GM18505 (cell line): ENCODE results near the gene TBP.

Experiments
- ATAC-seq: cut with Tn5 transposase; IDR thresholded peaks from one replicate; pipeline ENCODE4 v1.9.1; 2021; ENCODE audit not compliant: unreplicated experiment
- POLR2A ChIP-seq: IDR thresholded peaks from 4 replicates; pipeline ENCODE4 v1.6.1; 2011; ENCODE audit warnings: borderline replicate concordance; ENCODE audit not compliant: insufficient read depth, insufficient read length; ENCODE audit errors: extremely low read depth

The TBP gene

DNA sequence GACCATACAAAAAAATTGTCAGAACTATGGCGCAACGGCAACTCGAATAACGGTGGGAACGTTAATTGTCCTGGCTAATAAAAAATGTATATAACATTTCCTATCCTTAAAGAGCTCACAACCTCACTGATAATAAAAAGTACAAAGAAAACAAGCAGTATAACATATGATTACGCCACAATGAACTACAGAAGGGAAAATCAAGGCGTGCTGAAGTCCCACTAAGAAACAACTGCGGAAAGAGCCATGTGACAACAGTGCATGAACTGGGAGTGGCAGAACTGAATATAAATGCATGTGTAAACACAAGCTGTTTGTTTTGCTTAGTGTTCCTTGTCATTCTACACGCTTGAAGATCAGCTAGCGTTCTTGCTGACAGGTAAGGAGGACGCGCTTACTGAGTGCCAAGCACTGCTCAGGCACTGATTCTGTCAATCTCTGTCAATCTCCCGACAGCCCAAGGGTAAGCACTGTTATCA is 596 bp upstream of the TBP start:
- TF ChIP-seq POLR2A, result no peak
- ATAC-seq, result peak; percentile 33

DNA sequence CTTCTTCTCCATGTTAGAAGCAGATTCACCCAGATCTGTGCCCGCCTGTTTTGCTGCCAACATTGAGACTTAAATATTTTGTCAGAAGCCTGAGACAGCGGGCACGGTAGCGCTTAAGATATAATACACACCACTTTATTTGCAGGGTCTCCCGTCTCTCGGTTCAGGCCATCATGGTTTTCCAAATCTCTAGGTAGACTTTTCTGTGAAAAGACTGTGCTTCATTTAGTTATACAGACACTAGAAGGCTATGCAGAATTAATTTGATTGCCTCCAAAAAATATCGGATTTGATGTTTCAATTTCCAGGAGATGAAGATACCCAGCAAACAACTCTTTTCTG is 598 bp downstream of the TBP start:
- TF ChIP-seq POLR2A, result no peak

DNA sequence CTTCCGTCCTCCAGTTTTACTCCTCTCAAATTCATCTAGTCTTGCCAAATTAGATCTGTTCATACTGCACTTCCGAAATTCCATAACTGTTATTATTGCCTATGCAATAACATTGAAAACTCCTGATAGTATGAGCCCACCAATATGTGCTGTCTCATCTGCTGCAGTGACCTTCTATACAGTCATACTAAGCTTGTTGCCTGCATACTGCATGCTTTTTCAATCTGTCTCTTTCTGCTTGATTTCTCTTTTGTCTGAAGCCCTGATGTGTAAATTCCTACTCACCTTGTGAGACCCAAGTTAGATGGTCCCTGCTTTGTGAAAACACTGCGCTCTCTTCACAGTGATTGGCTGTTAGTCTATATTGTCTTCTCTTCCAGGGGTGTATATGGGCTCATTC is 1.1 kb downstream of the TBP start:
- ATAC-seq, result no peak
- TF ChIP-seq POLR2A, result no peak

More for the DNA sequence above, 598 bp downstream of the TBP start:
- ATAC-seq, result no peak

DNA sequence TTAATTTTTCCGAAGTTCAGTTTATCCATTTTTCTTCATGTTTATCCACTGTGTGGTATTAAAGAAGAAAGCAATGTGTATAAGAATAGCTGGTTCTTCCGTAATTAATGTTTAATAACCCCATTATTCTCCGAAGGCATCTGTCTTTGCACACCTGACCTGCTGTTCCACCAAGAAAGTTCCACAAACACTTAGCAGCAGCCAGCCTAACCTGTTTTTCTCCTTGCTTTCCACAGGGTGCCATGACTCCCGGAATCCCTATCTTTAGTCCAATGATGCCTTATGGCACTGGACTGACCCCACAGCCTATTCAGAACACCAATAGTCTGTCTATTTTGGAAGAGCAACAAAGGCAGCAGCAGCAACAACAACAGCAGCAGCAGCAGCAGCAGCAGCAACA is 7.4 kb downstream of the TBP start:
- no peak for TF ChIP-seq POLR2A
- no peak for ATAC-seq

DNA sequence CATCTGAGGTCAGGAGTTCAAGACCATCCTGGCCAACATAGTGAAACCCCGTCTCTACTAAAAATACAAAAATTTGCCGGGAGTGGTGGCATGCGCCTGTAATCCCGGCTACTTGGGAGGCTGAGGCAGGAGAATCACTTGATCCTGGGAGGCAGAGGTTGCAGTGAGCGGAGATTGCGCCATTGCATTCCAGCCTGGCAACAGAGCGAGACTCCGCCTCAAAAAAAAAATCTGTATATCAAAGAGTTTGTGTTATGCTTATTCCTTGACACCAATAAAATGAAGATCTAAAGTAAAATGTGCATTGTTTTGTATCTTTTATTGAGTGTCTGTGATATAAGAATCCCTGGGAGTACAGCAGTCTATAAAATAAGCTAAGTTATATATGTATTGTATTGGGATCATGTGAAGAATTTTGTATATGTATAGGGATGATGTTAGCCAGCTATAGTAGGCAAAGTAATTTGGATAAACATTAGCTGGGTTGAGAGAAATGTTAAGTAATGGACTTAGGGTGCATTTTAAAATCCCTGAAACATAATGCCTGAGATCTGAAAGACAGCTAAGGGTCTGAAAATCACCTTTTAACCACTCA is 10.9 kb downstream of the TBP start:
- TF ChIP-seq POLR2A, result no peak
- no peak for ATAC-seq

DNA sequence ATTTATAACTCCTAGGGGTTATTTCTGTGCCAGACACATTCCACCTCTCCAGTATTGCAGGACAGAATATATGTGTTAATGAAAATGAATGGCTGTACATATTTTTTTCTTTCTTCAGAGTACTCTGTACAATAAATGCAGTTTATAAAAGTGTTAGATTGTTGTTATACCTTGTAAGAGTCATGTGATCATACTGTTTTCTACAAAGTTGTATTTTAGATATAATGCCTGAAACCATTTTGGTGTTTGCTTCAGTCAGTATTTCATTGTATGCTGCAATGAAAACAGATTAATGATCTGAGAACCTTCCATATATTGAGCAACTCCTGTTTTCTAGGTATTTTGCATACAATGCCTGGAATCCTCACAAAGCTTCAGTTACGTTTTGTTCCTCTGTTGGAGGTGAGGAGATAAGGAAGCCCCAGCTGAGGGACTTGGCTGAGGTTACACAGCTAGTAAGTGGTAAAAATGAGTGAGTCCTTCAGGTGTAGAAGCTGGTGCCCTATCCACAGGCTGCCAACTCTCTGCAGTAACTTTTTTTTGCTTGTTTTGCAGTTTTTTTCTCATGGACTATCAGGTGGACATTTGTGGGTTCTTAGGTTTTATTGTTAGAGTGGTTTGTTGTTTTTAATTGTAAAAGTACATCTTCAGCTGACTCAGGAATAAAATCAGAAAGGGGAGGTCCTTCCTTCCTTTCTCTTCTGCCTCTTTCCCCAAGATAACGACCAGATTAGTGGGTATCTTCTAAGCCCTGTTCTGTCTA is 18.7 kb downstream of the TBP start:
- no peak for TF ChIP-seq POLR2A
- no peak for ATAC-seq

DNA sequence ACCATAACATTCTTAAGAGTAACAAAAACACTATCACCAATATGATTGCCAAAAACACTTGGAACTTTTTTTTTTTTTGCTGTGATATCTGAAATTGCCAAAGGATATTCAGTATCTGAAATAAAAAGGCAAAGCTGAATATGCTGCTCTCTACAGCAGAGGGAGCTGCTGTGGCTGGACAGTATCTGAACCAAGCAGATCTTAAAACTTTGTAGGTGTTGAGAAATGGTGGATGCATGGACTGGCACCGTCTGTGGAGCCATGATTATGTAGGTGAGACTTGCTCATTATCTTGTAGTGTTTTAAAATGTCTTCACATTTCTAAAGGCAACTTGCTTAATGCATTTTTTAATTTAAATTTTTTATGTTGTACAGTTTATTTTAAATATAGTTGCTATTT is 21.1 kb downstream of the TBP start:
- no peak for ATAC-seq

DNA sequence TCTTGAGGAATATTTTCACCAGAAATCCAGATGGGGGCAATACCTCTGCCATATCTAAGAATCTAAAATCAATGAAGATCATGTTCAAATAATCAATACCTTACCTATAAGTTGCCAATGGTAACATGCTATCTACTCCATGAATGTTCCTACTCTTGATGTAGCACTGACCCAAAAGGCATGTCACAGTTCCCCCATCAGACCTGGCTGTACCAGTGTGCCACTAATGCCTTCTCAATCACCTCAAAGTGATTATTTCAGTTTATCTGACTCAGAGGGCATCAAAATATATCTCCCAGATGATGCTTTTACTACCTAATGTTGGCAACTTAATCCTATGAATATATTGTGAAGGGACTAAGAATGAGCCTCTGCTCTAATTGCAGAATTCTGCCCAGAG is 24.7 kb downstream of the TBP start:
- ATAC-seq, result no peak

More for the DNA sequence above, 21.1 kb downstream of the TBP start:
- no peak for TF ChIP-seq POLR2A

DNA sequence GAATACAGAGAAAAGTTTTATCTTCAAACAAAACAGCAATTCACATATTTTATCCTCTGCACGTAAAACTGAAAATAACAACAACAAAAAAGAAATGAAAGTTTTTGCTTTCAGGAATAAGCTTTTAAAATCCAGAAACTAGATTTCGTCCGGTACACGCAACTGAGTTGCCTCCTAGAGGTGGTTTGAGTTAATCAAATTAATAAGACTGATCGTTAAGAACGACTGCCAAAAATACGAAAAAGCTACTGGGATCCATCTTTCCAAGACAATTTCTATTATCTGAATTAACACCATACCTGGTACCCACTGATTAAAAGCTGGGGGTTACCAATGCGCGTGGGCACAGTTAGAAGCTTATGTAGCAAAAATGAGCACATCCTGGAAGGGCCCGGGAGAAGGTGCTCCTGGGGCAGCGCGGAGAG is 29.6 kb downstream of the TBP start:
- ATAC-seq, result no peak
- no peak for TF ChIP-seq POLR2A

More for the DNA sequence above, 24.7 kb downstream of the TBP start:
- TF ChIP-seq POLR2A, result peak; percentile 11

DNA sequence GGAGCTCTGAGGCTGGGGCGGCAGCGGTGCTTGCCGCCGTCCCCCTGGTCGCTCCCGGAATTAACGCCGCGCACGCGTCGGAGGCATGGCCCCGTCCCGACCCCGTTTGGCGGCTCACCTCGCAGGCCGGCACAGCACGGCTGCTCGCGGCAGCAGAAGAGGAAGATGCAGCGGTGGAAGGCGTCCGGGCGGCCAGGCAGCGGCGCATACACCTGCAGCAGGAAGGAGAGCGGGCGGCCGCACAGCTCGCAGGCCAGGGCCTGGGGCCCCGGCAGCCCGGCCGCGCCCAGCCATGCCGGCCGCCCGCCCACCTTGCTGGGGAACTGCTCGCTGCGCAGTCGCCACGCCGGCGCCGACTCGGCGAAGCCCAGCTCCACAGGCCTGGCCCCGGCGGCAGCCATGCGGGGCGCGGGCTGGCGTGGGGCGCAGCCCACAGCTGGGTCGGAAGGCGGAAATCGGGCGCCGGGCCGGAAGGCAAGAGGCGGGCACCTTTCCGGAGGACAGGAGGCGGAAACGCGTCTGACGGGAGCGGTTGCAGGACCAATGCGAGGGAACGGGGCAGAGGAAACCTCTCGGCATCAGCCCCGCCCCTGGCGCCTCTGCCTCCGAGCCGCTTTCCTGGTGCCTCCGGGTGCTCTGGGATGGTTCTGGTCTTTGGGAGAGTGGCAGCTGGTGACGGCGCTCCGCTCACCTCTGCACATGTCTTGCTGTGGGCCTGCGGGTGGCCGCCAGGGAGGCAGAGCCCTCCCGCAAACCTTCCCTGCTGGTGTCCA is 30.2 kb downstream of the TBP start, which contains the start of gene PDCD2:
Gene PDCD2 (minus strand): TSS at position 457 of the 773 bp plus-strand sequence. CDS start 56 bp downstream, at position 401.
- peak; percentile 93 for TF ChIP-seq POLR2A
- ATAC-seq, result peak; percentile 96

DNA sequence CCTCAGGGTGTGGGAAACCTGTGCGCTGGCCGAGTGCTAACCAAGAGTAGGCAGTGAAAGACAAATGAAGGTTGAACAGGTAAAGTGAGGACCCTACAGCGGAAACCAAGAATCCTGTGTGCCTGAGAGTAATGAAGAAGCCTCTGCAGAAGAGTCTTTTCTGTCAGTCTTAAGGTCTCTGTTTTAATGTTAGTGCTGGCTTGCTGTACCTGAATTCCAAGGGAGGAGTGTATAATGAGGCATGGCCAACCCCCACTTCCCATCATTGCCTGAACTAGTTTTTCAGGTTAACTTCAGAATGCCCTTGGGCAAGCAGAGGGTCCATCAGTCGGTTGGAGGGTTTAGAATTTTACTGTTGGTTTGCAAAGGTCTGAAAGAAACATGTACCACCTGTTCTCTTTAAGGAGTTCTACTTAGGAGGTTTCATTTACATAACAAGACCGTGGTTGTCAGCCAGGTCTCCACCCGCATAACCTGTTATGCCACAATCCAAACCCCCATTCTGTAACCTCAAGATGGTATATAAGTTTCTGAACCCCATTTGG is 30.9 kb downstream of the TBP start:
- ATAC-seq, result peak; percentile 31
- TF ChIP-seq POLR2A, result no peak

DNA sequence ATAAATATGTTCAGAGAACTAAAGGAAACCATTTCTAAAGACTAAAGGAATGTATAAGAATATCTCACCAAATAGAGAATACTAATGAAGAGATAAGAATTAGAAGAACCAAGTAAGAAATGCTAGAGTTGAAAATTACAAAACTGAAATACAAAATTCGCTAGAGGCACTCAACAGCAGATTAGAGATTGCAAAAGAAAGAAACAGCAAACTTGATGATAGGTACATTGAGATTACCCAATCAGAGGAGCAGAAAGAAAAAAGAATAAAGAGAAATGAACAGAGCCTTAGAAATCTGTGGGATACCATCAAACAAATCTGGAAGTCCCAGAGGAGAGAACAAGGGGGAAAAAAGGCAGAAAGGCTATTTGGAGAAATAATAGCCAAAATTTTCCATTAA is 36.6 kb downstream of the TBP start:
- no peak for ATAC-seq
- no peak for TF ChIP-seq POLR2A

DNA sequence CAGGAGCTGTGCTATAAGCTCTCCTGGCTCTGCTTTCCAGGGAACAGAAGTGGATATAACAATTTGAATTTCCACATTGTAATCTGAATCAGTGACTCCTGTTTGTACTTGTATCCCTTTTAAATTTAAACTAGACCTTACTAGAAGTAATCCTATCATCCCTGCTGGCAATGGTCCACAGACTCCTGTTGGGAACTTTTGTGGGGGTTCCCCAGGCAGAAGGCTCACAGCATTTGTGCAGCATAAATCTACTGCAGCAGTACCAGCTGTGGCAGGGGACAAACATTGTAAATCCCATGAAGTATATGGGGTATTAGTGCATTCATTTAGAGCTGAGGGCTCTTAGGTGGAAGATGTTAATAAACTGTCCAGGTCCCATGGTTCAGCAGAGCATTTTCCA is 42.3 kb downstream of the TBP start:
- ATAC-seq, result no peak
- no peak for TF ChIP-seq POLR2A
